ENCODE measurements around the gene ANKFN1.

Gene ANKFN1

GRCh38 chr17:56528696-56529095 is 375.4 kb downstream of the ANKFN1 start:
- Histone ChIP-seq H3K4me3 (ENCODE audit: insufficient read depth, low read depth, low read length, poor library complexity, severe bottlenecking) (no peak overlapping the region), H3K4me1 (ENCODE audit: control insufficient read depth, insufficient read depth, low read length, poor library complexity, severe bottlenecking) (no peaks in the 10 kb centered on the region), H3K27me3 (replicated peaks; ENCODE audit: control insufficient read depth, insufficient read depth, low read length, poor library complexity, severe bottlenecking) (no peaks in the 10 kb centered on the region), H3K36me3 (ENCODE audit: control insufficient read depth, insufficient read depth, low read length) (no peaks in the 10 kb centered on the region), H3K27ac (ENCODE audit: insufficient read depth, low read length, poor library complexity, severe bottlenecking) (no peak overlapping the region), H3K9me3 (ENCODE audit: control insufficient read depth, low read length) (no peaks in the 10 kb centered on the region)
- DNase-seq = no peak

- DNase-seq = no peak
- H3K27ac ChIP-seq (ENCODE audit: insufficient read depth, low read length, poor library complexity, severe bottlenecking) = no peak overlapping the region
- no peaks in the 10 kb centered on the region for H3K4me1 ChIP-seq (ENCODE audit: control insufficient read depth, insufficient read depth, low read length, poor library complexity, severe bottlenecking)
- H3K9me3 ChIP-seq (ENCODE audit: control insufficient read depth, low read length) = no peaks in the 10 kb centered on the region
- no peaks in the 10 kb centered on the region for H3K36me3 ChIP-seq (ENCODE audit: control insufficient read depth, insufficient read depth, low read length)
- no peak overlapping the region for H3K4me3 ChIP-seq (ENCODE audit: insufficient read depth, low read depth, low read length, poor library complexity, severe bottlenecking)
- peaks cover 4% of the 10 kb centered on the region for H3K27me3 ChIP-seq (replicated peaks; ENCODE audit: control insufficient read depth, insufficient read depth, low read length, poor library complexity, severe bottlenecking)
Measured at GRCh38 chr17:56532926-56533325, 379.7 kb downstream of the ANKFN1 start.

GRCh38 chr17:56536766-56537165 is 383.5 kb downstream of the ANKFN1 start:
- no peak overlapping the region for H3K27ac ChIP-seq (ENCODE audit: insufficient read depth, low read length, poor library complexity, severe bottlenecking)
- no peak for DNase-seq
- no peak overlapping the region for H3K4me3 ChIP-seq (ENCODE audit: insufficient read depth, low read depth, low read length, poor library complexity, severe bottlenecking)

GRCh38 chr17:56540836-56541235 is 387.6 kb downstream of the ANKFN1 start:
- no peaks in the 10 kb centered on the region for H3K36me3 ChIP-seq (ENCODE audit: control insufficient read depth, insufficient read depth, low read length)
- no peak overlapping the region for H3K4me3 ChIP-seq (ENCODE audit: insufficient read depth, low read depth, low read length, poor library complexity, severe bottlenecking)
- DNase-seq = no peak
- H3K9me3 ChIP-seq (ENCODE audit: control insufficient read depth, low read length) = no peaks in the 10 kb centered on the region
- H3K27me3 ChIP-seq (replicated peaks; ENCODE audit: control insufficient read depth, insufficient read depth, low read length, poor library complexity, severe bottlenecking) = no peaks in the 10 kb centered on the region
- no peaks in the 10 kb centered on the region for H3K4me1 ChIP-seq (ENCODE audit: control insufficient read depth, insufficient read depth, low read length, poor library complexity, severe bottlenecking)
- no peak overlapping the region for H3K27ac ChIP-seq (ENCODE audit: insufficient read depth, low read length, poor library complexity, severe bottlenecking)

More at GRCh38 chr17:56536766-56537165, 383.5 kb downstream of the ANKFN1 start:
- peaks cover 4% of the 10 kb centered on the region for H3K27me3 ChIP-seq (replicated peaks; ENCODE audit: control insufficient read depth, insufficient read depth, low read length, poor library complexity, severe bottlenecking)
- no peaks in the 10 kb centered on the region for H3K36me3 ChIP-seq (ENCODE audit: control insufficient read depth, insufficient read depth, low read length)
- no peaks in the 10 kb centered on the region for H3K4me1 ChIP-seq (ENCODE audit: control insufficient read depth, insufficient read depth, low read length, poor library complexity, severe bottlenecking)
- H3K9me3 ChIP-seq (ENCODE audit: control insufficient read depth, low read length) = no peaks in the 10 kb centered on the region

- Histone ChIP-seq H3K4me1 (ENCODE audit: control insufficient read depth, insufficient read depth, low read length, poor library complexity, severe bottlenecking) (no peaks in the 10 kb centered on the region), H3K27ac (ENCODE audit: insufficient read depth, low read length, poor library complexity, severe bottlenecking) (no peak overlapping the region), H3K36me3 (ENCODE audit: control insufficient read depth, insufficient read depth, low read length) (no peaks in the 10 kb centered on the region), H3K9me3 (ENCODE audit: control insufficient read depth, low read length) (no peaks in the 10 kb centered on the region), H3K27me3 (replicated peaks; ENCODE audit: control insufficient read depth, insufficient read depth, low read length, poor library complexity, severe bottlenecking) (no peaks in the 10 kb centered on the region), H3K4me3 (ENCODE audit: insufficient read depth, low read depth, low read length, poor library complexity, severe bottlenecking) (no peak overlapping the region)
- DNase-seq = no peak
Measured at GRCh38 chr17:56543280-56543679, 390.0 kb downstream of the ANKFN1 start.

GRCh38 chr17:56545106-56545505 is 391.8 kb downstream of the ANKFN1 start:
- H3K27ac ChIP-seq (ENCODE audit: insufficient read depth, low read length, poor library complexity, severe bottlenecking) = no peak overlapping the region
- no peaks in the 10 kb centered on the region for H3K4me1 ChIP-seq (ENCODE audit: control insufficient read depth, insufficient read depth, low read length, poor library complexity, severe bottlenecking)
- DNase-seq = no peak
- H3K4me3 ChIP-seq (ENCODE audit: insufficient read depth, low read depth, low read length, poor library complexity, severe bottlenecking) = no peak overlapping the region
- H3K36me3 ChIP-seq (ENCODE audit: control insufficient read depth, insufficient read depth, low read length) = no peaks in the 10 kb centered on the region
- H3K9me3 ChIP-seq (ENCODE audit: control insufficient read depth, low read length) = no peaks in the 10 kb centered on the region
- no peaks in the 10 kb centered on the region for H3K27me3 ChIP-seq (replicated peaks; ENCODE audit: control insufficient read depth, insufficient read depth, low read length, poor library complexity, severe bottlenecking)

GRCh38 chr17:56545930-56546329 is 392.7 kb downstream of the ANKFN1 start:
- H3K4me1 ChIP-seq (ENCODE audit: control insufficient read depth, insufficient read depth, low read length, poor library complexity, severe bottlenecking) = no peaks in the 10 kb centered on the region
- H3K27ac ChIP-seq (ENCODE audit: insufficient read depth, low read length, poor library complexity, severe bottlenecking) = no peak overlapping the region
- no peaks in the 10 kb centered on the region for H3K36me3 ChIP-seq (ENCODE audit: control insufficient read depth, insufficient read depth, low read length)
- no peaks in the 10 kb centered on the region for H3K27me3 ChIP-seq (replicated peaks; ENCODE audit: control insufficient read depth, insufficient read depth, low read length, poor library complexity, severe bottlenecking)
- H3K9me3 ChIP-seq (ENCODE audit: control insufficient read depth, low read length) = no peaks in the 10 kb centered on the region
- DNase-seq = no peak
- no peak overlapping the region for H3K4me3 ChIP-seq (ENCODE audit: insufficient read depth, low read depth, low read length, poor library complexity, severe bottlenecking)

- H3K27me3 ChIP-seq (replicated peaks; ENCODE audit: control insufficient read depth, insufficient read depth, low read length, poor library complexity, severe bottlenecking) = no peaks in the 10 kb centered on the region
- H3K36me3 ChIP-seq (ENCODE audit: control insufficient read depth, insufficient read depth, low read length) = no peaks in the 10 kb centered on the region
- no peak for DNase-seq
- no peaks in the 10 kb centered on the region for H3K9me3 ChIP-seq (ENCODE audit: control insufficient read depth, low read length)
- no peak overlapping the region for H3K4me3 ChIP-seq (ENCODE audit: insufficient read depth, low read depth, low read length, poor library complexity, severe bottlenecking)
- H3K27ac ChIP-seq (ENCODE audit: insufficient read depth, low read length, poor library complexity, severe bottlenecking) = no peak overlapping the region
- H3K4me1 ChIP-seq (ENCODE audit: control insufficient read depth, insufficient read depth, low read length, poor library complexity, severe bottlenecking) = no peaks in the 10 kb centered on the region
Measured at GRCh38 chr17:56548661-56549060, 395.4 kb downstream of the ANKFN1 start.

GRCh38 chr17:56549501-56549900 is 396.2 kb downstream of the ANKFN1 start:
- Histone ChIP-seq H3K36me3 (ENCODE audit: control insufficient read depth, insufficient read depth, low read length) (no peaks in the 10 kb centered on the region), H3K27me3 (replicated peaks; ENCODE audit: control insufficient read depth, insufficient read depth, low read length, poor library complexity, severe bottlenecking) (no peaks in the 10 kb centered on the region), H3K4me3 (ENCODE audit: insufficient read depth, low read depth, low read length, poor library complexity, severe bottlenecking) (no peak overlapping the region), H3K9me3 (ENCODE audit: control insufficient read depth, low read length) (no peaks in the 10 kb centered on the region), H3K4me1 (ENCODE audit: control insufficient read depth, insufficient read depth, low read length, poor library complexity, severe bottlenecking) (no peaks in the 10 kb centered on the region), H3K27ac (ENCODE audit: insufficient read depth, low read length, poor library complexity, severe bottlenecking) (no peak overlapping the region)
- DNase-seq = no peak

- DNase-seq = no peak
- H3K36me3 ChIP-seq (ENCODE audit: control insufficient read depth, insufficient read depth, low read length) = no peaks in the 10 kb centered on the region
- no peak overlapping the region for H3K27ac ChIP-seq (ENCODE audit: insufficient read depth, low read length, poor library complexity, severe bottlenecking)
- no peaks in the 10 kb centered on the region for H3K27me3 ChIP-seq (replicated peaks; ENCODE audit: control insufficient read depth, insufficient read depth, low read length, poor library complexity, severe bottlenecking)
- H3K4me3 ChIP-seq (ENCODE audit: insufficient read depth, low read depth, low read length, poor library complexity, severe bottlenecking) = no peak overlapping the region
- no peaks in the 10 kb centered on the region for H3K9me3 ChIP-seq (ENCODE audit: control insufficient read depth, low read length)
- no peaks in the 10 kb centered on the region for H3K4me1 ChIP-seq (ENCODE audit: control insufficient read depth, insufficient read depth, low read length, poor library complexity, severe bottlenecking)
Measured at GRCh38 chr17:56557682-56558081, 404.4 kb downstream of the ANKFN1 start.

- Histone ChIP-seq H3K9me3 (ENCODE audit: control insufficient read depth, low read length) (no peaks in the 10 kb centered on the region), H3K4me3 (ENCODE audit: insufficient read depth, low read depth, low read length, poor library complexity, severe bottlenecking) (no peak overlapping the region), H3K36me3 (ENCODE audit: control insufficient read depth, insufficient read depth, low read length) (no peaks in the 10 kb centered on the region), H3K4me1 (ENCODE audit: control insufficient read depth, insufficient read depth, low read length, poor library complexity, severe bottlenecking) (no peaks in the 10 kb centered on the region), H3K27me3 (replicated peaks; ENCODE audit: control insufficient read depth, insufficient read depth, low read length, poor library complexity, severe bottlenecking) (no peaks in the 10 kb centered on the region), H3K27ac (ENCODE audit: insufficient read depth, low read length, poor library complexity, severe bottlenecking) (no peak overlapping the region)
- DNase-seq = no peak
Measured at GRCh38 chr17:56558088-56558487, 404.8 kb downstream of the ANKFN1 start.

Data from effector memory CD4-positive, alpha-beta T cell (primary cell).